HG03025 (cell line): Measurements from ENCODE around the gene GGN.
"Not testable (repeated sequence)": the region's sequence is repeated elsewhere in the genome, so short reads cannot be mapped to it uniquely, and the experiment has no call there.

Experiments used
- ATAC-seq: cut with Tn5 transposase; IDR thresholded peaks from one replicate; pipeline ENCODE4 v1.9.1; 2021; ENCODE audit warnings: mild to moderate bottlenecking, moderate library complexity; ENCODE audit not compliant: unreplicated experiment, low FRiP score

GGN gene

GRCh38 chr19:38387550-38388348 lies at the start of gene GGN:
Gene GGN, minus strand, starts transcription at chr19:38388034. Its CDS starts 773 bp downstream, at chr19:38387261.
- ATAC-seq = no peak

GRCh38 chr19:38437295-38437694 lies 49.5 kb upstream of the GGN start:
- no peak for ATAC-seq

- no peak for ATAC-seq
These were observed 46.8 kb upstream of the GGN start for GRCh38 chr19:38434549-38435051.

GRCh38 chr19:38433268-38433733 lies 45.5 kb upstream of the GGN start, which contains the start of gene RYR1:
Gene RYR1, plus strand, starts transcription at chr19:38433691. Its CDS starts 139 bp downstream, at chr19:38433830.
- no peak for ATAC-seq

- no peak for ATAC-seq
These were observed 43.1 kb upstream of the GGN start for GRCh38 chr19:38430931-38431330.

GRCh38 chr19:38429811-38430156 lies 42.0 kb upstream of the GGN start:
- no peak for ATAC-seq

- no peak for ATAC-seq
These were observed 41.4 kb upstream of the GGN start for GRCh38 chr19:38429055-38429810.

GRCh38 chr19:38427035-38427677 lies 39.3 kb upstream of the GGN start:
- ATAC-seq = not testable (repeated sequence)

GRCh38 chr19:38425810-38426466 lies 38.1 kb upstream of the GGN start, which contains the start of gene RASGRP4:
Gene RASGRP4, minus strand, starts transcription at chr19:38426219. Its CDS starts 128 bp downstream, at chr19:38426091.
- no peak for ATAC-seq

- ATAC-seq = no peak
These were observed 37.5 kb upstream of the GGN start for GRCh38 chr19:38425222-38425809.

GRCh38 chr19:38424272-38424671 lies 36.4 kb upstream of the GGN start:
- ATAC-seq = no peak

- no peak for ATAC-seq
These were observed 34.6 kb upstream of the GGN start for GRCh38 chr19:38422438-38422837.

- ATAC-seq = no peak
These were observed 34.0 kb upstream of the GGN start for GRCh38 chr19:38421856-38422255.

GRCh38 chr19:38420935-38421334 lies 33.1 kb upstream of the GGN start:
- ATAC-seq = no peak

GRCh38 chr19:38417544-38418506 lies 30.0 kb upstream of the GGN start:
- no peak for ATAC-seq

GRCh38 chr19:38417146-38417543 lies 29.3 kb upstream of the GGN start:
- no peak for ATAC-seq

GRCh38 chr19:38413416-38413815 lies 25.6 kb upstream of the GGN start:
- no peak for ATAC-seq

GRCh38 chr19:38412961-38413360 lies 25.1 kb upstream of the GGN start:
- no peak for ATAC-seq

- ATAC-seq = no peak
These were observed 24.7 kb upstream of the GGN start for GRCh38 chr19:38412491-38412890.
